Activated T-cell treated with anti-CD3 and anti-CD28 coated beads, Interleukin-2, amount 50 U/mL, for 4 hours (primary cell): ENCODE measurements around the gene PRSS1. TPM values are rescaled to one million over a fixed set of nuclear protein-coding genes. Genes with fewer than 3 reads are reported as not detected.
"Not testable (repeated sequence)": the region's sequence is repeated elsewhere in the genome, so short reads cannot be mapped to it uniquely, and the experiment has no call there.

Source experiments
- ATAC-seq, 2 donors: fragments of 200-7000 bp; cut with Tn5 transposase; one replicate each; pipeline ENCODE4 v1.10.0; 2021
- DNase-seq: peaks from one replicate; pipeline ENCODE4 v3.0.0-alpha.2; 2020
- H3K27me3 Mint-ChIP-seq: one replicate; pipeline ENCODE4 v1.8.0; 2021; ENCODE audit warnings: low read depth, mixed read lengths
- H3K36me3 Mint-ChIP-seq: one replicate; pipeline ENCODE4 v1.8.0; 2022; ENCODE audit warnings: mixed read lengths; ENCODE audit not compliant: insufficient read depth
- H3K4me1 Mint-ChIP-seq: one replicate; pipeline ENCODE4 v1.8.0; 2021; ENCODE audit warnings: low read depth, mixed read lengths
- H3K4me3 Mint-ChIP-seq: one replicate; pipeline ENCODE4 v1.8.0; 2021; ENCODE audit warnings: mild to moderate bottlenecking, moderate library complexity, mixed read lengths
- H3K9me3 Mint-ChIP-seq: one replicate; pipeline ENCODE4 v1.8.0; 2021; ENCODE audit warnings: mixed read lengths
- total RNA-seq, 3 donors: library from RNA; stranded (reverse); gene quantifications; one replicate each; pipeline ENCODE4 v1.2.1, GENCODE V29; 2021

The PRSS1 gene
- total RNA-seq, 3 donors from 2014 or later, result 6.6 to 11.7 (median 9.2) TPM

DNA sequence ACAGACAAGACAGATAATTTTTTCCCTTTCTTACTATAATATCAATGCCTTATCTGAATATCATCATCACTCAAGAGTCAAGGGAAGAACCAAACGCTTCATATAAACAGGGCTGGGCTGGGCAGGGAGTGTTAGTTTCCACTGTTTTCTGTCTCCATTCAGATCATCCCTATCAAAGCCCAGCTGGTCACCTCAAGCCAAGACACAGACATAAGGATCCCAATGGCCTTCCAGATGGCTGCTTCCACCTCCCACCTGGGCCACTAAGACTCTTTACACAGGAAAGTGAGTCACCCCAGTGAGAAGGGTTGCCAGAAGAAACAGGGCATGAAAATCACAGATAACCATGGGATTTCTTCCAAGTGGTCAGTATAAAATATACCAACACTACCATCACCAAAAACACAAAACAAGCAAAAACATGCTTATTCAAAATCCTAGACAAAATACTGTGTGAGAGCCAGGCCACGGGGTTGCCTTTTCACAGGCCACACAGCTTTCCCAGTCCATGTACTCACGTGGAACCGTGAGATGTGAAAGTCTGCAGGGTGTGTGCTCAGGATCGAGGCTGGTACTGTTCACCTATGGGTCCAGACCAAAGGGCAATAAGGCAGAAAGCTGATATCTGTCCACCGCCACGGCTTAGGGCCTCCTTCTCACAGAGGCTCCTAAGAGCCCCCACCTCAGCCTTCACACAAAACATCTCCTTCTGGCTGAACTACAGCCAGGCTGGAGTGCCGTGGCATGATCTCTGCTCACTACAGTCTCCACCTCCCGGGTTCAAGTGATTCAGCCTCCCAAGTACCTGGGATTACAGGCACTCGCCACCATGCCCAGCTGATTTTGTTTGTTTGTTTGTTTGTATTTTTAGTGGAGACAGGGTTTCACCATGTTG, 5.7 kb downstream of the PRSS1 start:
- Mint-ChIP-seq H3K4me1 (no peaks in the 10 kb centered on the region), H3K4me3 (no peak overlapping the region), H3K36me3 (no peaks in the 10 kb centered on the region), H3K27me3 (no peaks in the 10 kb centered on the region), H3K9me3 (no peaks in the 10 kb centered on the region)
- DNase-seq (no peak), ATAC-seq (no peak)

DNA sequence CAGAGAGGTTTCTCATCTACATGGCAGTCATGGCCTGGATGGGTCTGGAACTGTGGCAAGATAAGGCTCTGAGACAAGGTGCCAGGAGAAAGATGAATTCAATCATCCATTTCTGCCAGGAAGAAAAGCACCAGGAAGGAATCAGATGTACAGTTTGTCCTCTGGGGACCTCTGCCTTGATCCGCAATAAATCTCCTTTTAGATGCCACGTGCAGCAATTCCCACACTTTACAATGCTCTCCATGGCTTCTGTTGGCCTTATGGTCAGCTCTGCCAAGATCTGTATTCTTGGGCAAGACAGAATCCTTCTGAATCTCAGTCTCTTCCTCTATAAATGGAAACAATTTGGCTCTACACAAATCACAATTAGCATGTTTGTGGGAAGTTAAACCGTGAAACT, 9.0 kb downstream of the PRSS1 start:
- not testable (repeated sequence) for H3K4me1 Mint-ChIP-seq, ATAC-seq, H3K27me3 Mint-ChIP-seq, H3K4me3 Mint-ChIP-seq, DNase-seq, H3K9me3 Mint-ChIP-seq, H3K36me3 Mint-ChIP-seq

DNA sequence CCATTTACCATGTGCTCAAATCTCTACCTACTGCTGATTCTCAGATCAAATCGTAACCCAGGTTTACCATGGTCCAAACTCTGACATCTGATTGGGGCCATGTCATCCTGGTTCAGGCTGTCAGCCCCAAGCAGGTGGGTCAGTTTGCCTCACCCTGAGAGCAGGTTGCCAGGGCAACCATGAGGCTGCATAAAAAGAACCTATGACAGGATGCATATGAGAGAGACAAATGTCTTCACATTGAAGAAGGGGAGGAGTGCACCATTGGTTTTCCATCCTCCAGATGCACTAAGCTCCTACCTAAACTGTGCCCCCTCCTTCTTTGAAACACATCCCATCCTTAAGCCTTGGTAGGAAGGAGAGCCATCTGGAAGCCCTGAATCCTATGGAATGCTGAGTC, 10.2 kb downstream of the PRSS1 start:
- ATAC-seq (no peak), DNase-seq (no peak)
- Mint-ChIP-seq H3K4me3 (no peak overlapping the region), H3K27me3 (no peaks in the 10 kb centered on the region), H3K9me3 (no peaks in the 10 kb centered on the region), H3K36me3 (no peaks in the 10 kb centered on the region), H3K4me1 (no peaks in the 10 kb centered on the region)

DNA sequence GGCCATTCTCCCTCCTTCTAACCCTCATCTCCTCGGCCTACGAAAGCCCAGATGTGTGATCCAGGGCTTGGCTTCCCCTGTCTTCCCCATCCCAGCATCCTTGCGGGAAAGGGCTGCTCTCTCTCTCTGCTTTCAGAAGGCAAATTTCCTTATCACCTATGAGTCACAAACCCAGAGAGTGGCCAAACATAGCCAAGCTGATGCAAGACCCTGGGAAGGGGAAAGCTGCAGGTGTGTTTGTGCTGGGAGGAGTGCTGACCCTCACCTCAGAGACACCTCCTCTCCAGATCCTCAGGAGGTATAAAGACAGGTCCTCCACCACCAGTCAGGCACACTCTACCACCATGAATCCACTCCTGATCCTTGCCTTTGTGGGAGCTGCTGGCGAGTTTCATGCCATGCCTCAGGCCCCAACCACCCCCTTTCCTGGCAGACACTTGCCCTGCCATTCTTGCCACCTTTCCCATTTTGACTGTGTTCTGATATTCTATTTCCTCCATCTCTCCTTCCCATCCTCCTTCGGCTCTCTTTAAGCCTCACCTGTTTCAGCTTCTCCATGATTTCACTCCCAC, 10.9 kb downstream of the PRSS1 start:
- H3K4me1 Mint-ChIP-seq, result no peaks in the 10 kb centered on the region
- H3K27me3 Mint-ChIP-seq, result no peaks in the 10 kb centered on the region
- H3K4me3 Mint-ChIP-seq, result no peak overlapping the region
- no peaks in the 10 kb centered on the region for H3K9me3 Mint-ChIP-seq
- ATAC-seq (no peak), DNase-seq (no peak)
- H3K36me3 Mint-ChIP-seq, result no peaks in the 10 kb centered on the region

DNA sequence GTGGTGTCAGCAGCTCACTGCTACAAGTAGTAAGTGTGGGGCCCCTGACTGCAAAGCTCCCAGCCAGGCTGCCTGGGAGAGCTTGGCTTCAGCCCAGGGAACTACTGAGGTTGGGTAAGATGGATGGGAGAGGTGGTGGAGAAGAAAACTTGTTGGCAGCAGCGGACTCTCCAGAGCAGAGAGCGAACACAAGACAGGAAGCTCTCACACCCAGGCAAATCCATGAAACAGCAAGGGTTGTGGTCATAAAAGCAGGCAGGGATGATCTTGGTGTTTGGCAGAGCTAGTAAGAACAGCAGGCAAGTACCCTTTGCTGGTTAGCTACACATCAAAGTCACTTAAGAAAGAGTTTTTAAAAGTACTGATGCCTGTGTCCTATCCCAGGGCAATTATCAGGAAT, 12.3 kb downstream of the PRSS1 start:
- not testable (repeated sequence) for H3K27me3 Mint-ChIP-seq, H3K4me3 Mint-ChIP-seq, H3K9me3 Mint-ChIP-seq, H3K4me1 Mint-ChIP-seq, ATAC-seq, DNase-seq, H3K36me3 Mint-ChIP-seq

DNA sequence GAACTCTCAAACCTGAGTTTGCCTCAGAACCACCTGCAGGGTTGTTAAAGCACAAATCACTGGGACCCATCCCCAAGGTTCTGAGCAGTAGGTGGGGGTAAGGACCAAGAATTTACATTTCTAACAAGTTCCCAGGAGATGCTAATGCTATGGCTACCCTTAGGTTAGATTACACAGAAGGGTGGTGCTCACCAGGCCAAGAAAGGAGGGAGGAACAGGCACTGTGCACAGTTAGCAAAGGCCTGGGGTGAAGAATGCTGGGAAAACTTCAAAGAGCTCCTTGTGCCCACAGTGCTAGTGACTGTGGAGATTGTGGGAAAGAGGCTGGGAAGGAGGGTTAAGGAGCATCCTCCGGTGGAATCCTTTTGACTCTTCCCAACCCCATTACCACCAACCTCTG, 12.8 kb downstream of the PRSS1 start:
- H3K4me3 Mint-ChIP-seq, result no peak overlapping the region

DNA sequence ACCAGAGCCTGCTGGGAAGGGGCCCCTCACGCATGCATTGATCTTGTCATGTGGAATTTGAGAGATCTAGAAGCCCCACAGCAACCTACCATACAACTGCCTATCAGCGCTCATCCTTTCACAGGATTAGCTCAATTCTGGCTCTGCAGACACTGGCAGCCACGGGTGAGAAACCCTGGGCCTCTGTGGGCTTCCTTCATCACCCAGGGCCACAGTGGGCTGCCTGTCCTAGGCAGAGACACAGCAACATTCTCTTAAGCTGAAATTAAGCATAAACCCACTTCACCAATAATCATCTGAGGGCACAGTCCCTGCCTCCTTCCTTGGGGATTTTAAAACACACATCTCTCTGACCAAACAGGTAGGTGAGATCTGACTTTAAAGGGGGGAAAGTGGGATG, 18.2 kb downstream of the PRSS1 start:
- H3K36me3 Mint-ChIP-seq, result no peaks in the 10 kb centered on the region
- peaks cover 8% of the 10 kb centered on the region for H3K4me1 Mint-ChIP-seq
- H3K4me3 Mint-ChIP-seq, result no peak overlapping the region
- no peaks in the 10 kb centered on the region for H3K9me3 Mint-ChIP-seq
- no peaks in the 10 kb centered on the region for H3K27me3 Mint-ChIP-seq
- no peak for ATAC-seq
- DNase-seq, result no peak

More for the DNA sequence above, 12.8 kb downstream of the PRSS1 start:
- H3K9me3 Mint-ChIP-seq, result no peaks in the 10 kb centered on the region
- DNase-seq (no peak), ATAC-seq (no peak)
- H3K27me3 Mint-ChIP-seq, result no peaks in the 10 kb centered on the region
- no peaks in the 10 kb centered on the region for H3K4me1 Mint-ChIP-seq
- no peaks in the 10 kb centered on the region for H3K36me3 Mint-ChIP-seq

DNA sequence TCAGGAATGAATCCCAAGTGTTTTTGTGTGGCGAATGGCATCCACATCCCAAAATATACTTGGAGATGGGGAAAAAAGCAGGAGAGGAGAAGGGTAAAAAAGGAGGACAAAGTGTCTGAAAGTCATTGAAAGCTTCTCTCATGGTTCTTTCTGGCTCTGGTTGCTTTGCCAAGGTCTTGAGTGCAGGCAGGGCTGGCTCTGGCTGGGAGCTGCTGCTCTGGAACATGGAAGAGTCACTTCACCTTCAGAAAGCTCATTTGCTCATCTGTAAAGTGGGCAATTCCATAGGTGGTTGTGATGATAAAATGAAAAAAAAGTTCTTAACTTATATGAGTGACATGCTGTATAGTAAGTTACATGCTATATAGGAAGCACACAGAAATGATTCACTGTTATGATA, 18.6 kb downstream of the PRSS1 start:
- Mint-ChIP-seq H3K36me3 (no peaks in the 10 kb centered on the region), H3K27me3 (no peaks in the 10 kb centered on the region), H3K4me1 (peaks cover 8% of the 10 kb centered on the region), H3K9me3 (no peaks in the 10 kb centered on the region), H3K4me3 (no peak overlapping the region)
- no peak for ATAC-seq
- no peak for DNase-seq

DNA sequence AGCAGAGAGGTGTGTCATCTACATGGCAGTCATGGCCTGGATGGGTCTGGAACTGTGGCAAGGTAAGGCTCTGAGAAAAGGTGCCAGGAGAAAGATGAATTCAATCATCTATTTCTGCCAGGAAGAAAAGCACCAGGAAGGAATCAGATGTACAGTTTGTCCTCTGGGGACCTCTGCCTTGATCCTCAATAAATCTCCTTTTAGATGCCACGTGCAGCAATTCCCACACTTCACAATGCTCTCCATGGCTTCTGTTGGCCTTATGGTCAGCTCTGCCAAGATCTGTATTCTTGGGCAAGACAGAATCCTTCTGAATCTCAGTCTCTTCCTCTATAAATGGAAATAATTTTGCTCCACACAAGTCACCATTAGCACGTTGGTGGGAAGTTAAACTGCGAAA, 19.6 kb downstream of the PRSS1 start:
- H3K4me1 Mint-ChIP-seq, ATAC-seq, H3K9me3 Mint-ChIP-seq, H3K4me3 Mint-ChIP-seq, H3K36me3 Mint-ChIP-seq, DNase-seq, H3K27me3 Mint-ChIP-seq: not testable (repeated sequence)

DNA sequence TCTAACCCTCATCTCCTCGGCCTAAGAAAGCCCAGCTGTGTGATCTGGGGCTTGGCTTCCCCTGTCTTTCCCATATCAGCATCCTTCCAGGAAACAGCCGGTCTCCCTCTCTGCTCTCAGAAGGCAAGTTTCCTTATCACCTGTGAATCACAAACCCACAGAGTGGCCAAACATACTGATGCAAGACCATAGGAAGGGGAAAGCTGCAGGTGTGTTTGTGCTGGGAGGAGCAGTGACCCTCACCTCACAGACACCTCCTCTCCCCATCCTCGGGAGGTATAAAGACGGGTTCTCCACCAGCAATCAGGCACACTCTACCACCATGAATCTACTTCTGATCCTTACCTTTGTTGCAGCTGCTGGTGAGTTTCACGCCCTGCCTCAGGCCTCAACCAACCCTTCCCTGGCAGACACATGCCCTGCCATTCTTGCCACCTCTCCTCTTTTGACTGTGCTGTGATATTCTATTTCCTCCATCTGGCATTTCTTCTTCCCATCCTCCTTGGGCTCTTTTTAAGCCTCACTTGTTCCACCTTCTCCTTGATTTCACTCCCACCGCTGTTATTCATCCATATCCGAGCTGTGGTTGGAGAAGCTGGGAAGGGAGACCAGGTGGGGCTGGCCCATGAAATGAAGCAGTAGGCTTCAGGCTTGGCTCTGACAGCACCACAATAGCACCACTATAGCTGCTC, 21.5 kb downstream of the PRSS1 start, which contains the start of gene PRSS2:
TSS of gene PRSS2 (plus strand) at position 310 of the 692 bp plus-strand sequence. CDS start at position 323, 13 bp downstream.
- Mint-ChIP-seq H3K27me3 (no peaks in the 10 kb centered on the region), H3K9me3 (no peaks in the 10 kb centered on the region), H3K36me3 (no peaks in the 10 kb centered on the region), H3K4me3 (no peak within 1 kb of the TSS), H3K4me1 (peaks cover 8% of the 10 kb centered on the region)
- DNase-seq (no peak), ATAC-seq (no peak)

DNA sequence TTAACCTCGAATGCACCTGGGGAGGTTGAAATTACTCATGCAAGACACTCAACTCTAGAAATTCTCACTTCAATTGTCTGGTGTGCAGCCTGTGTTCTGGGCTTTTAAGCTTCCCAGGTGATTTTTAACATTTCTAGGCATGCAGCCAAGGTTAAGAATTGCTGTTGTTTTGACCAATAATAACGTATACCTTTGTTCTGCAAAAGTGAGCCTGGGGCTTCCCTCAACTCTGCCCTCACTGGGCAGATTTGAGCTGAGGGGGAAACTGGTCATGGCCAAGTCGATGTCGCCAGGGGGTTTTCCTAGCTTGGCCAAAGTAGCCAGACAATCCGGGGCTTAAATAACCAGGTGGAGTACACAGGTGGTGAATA, 22.1 kb downstream of the PRSS1 start:
- Mint-ChIP-seq H3K27me3 (no peaks in the 10 kb centered on the region), H3K36me3 (no peaks in the 10 kb centered on the region), H3K9me3 (no peaks in the 10 kb centered on the region), H3K4me1 (peaks cover 11% of the 10 kb centered on the region), H3K4me3 (no peak overlapping the region)
- DNase-seq (no peak), ATAC-seq (peak in 1 of 2 donors; percentile 30)

DNA sequence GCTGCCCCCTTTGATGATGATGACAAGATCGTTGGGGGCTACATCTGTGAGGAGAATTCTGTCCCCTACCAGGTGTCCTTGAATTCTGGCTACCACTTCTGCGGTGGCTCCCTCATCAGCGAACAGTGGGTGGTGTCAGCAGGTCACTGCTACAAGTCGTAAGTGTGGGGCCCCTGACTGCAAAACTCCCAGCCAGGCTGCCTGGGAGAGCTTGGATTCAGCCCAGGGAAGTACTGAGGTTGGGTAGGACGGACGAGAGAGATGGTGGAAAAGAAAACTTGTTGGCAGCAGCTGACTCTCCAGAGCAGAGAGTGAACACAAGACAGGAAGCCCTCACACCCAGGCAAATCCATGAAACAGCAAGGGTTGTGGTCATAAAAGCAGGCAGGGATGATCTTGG, 22.8 kb downstream of the PRSS1 start:
- Mint-ChIP-seq H3K36me3 (no peaks in the 10 kb centered on the region), H3K27me3 (no peaks in the 10 kb centered on the region)

DNA sequence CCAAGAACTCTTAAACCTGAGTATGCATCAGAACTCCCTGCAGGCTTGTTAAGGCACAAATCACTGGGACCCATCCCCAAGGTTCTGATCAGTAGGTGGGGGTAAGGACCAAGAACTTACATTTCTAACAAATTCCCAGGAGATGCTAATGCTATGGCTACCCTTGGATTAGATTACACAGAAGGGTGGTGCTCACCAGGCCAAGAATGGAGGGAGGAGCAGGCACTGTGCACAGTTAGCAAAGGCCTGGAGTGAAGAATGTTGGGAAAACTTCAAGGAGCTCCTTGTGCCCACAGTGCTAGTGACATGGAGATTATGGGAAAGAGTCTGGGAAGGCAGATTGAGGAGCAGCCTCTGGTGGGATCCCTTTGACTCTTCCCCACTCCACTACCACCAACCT, 23.4 kb downstream of the PRSS1 start:
- Mint-ChIP-seq H3K4me1 (peaks cover 11% of the 10 kb centered on the region), H3K9me3 (no peaks in the 10 kb centered on the region), H3K27me3 (no peaks in the 10 kb centered on the region), H3K4me3 (no peak overlapping the region), H3K36me3 (no peaks in the 10 kb centered on the region)
- no peak for DNase-seq
- ATAC-seq, result no peak

More for the DNA sequence above, 22.8 kb downstream of the PRSS1 start:
- no peak overlapping the region for H3K4me3 Mint-ChIP-seq
- no peak for DNase-seq
- H3K9me3 Mint-ChIP-seq, result no peaks in the 10 kb centered on the region
- peaks cover 11% of the 10 kb centered on the region for H3K4me1 Mint-ChIP-seq
- no peak for ATAC-seq

DNA sequence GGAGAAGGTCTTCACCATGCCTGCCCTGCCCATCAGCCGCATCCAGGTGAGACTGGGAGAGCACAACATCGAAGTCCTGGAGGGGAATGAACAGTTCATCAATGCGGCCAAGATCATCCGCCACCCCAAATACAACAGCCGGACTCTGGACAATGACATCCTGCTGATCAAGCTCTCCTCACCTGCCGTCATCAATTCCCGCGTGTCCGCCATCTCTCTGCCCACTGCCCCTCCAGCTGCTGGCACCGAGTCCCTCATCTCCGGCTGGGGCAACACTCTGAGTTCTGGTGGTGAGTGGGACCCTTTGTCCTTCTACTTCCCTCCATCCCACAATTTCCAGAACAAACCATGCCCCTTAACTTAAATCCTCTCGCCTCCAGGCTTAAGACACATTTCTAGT, 24.0 kb downstream of the PRSS1 start:
- Mint-ChIP-seq H3K9me3 (no peaks in the 10 kb centered on the region), H3K27me3 (no peaks in the 10 kb centered on the region), H3K36me3 (no peaks in the 10 kb centered on the region), H3K4me1 (peaks cover 11% of the 10 kb centered on the region), H3K4me3 (no peak overlapping the region)
- DNase-seq, result no peak
- no peak for ATAC-seq
